ENCODE measurements around the gene ZNF662.

Gene ZNF662

GRCh38 chr3:42891042-42891441 lies 14.9 kb upstream of the ZNF662 start:
- DNase-seq: no peak

GRCh38 chr3:42892169-42892568 lies 13.8 kb upstream of the ZNF662 start:
- DNase-seq: no peak

- DNase-seq: no peak
Measured at GRCh38 chr3:42892807-42893206, 13.1 kb upstream of the ZNF662 start.

- no peak for DNase-seq
Measured at GRCh38 chr3:42894698-42895579, 11.0 kb upstream of the ZNF662 start.

GRCh38 chr3:42895580-42895868 lies 10.4 kb upstream of the ZNF662 start:
- DNase-seq: no peak

GRCh38 chr3:42898896-42899675 lies 6.9 kb upstream of the ZNF662 start:
- DNase-seq: no peak

GRCh38 chr3:42900226-42901072 lies 5.5 kb upstream of the ZNF662 start:
- no peak for DNase-seq

GRCh38 chr3:42901073-42901415 lies 4.9 kb upstream of the ZNF662 start:
- DNase-seq: no peak

GRCh38 chr3:42902257-42902656 lies 3.7 kb upstream of the ZNF662 start:
- DNase-seq: no peak

GRCh38 chr3:42904076-42904475 lies 1.9 kb upstream of the ZNF662 start:
- DNase-seq: no peak

- DNase-seq: no peak
Measured at GRCh38 chr3:42905740-42906069, 237 bp upstream of the ZNF662 start.

GRCh38 chr3:42906848-42907183 lies 874 bp downstream of the ZNF662 start:
- no peak for DNase-seq

- no peak for DNase-seq
Measured at GRCh38 chr3:42908675-42909074, 2.7 kb downstream of the ZNF662 start.

GRCh38 chr3:42911551-42911950 lies 5.6 kb downstream of the ZNF662 start:
- no peak for DNase-seq

GRCh38 chr3:42914771-42915515 lies 9.0 kb downstream of the ZNF662 start:
- no peak for DNase-seq

- DNase-seq: no peak
Measured at GRCh38 chr3:42923606-42924005, 17.7 kb downstream of the ZNF662 start.

- no peak for DNase-seq
Measured at GRCh38 chr3:42926310-42926709, 20.4 kb downstream of the ZNF662 start.

- DNase-seq: no peak
Measured at GRCh38 chr3:42934111-42934510, 28.2 kb downstream of the ZNF662 start.

GRCh38 chr3:42934910-42935309 lies 29.0 kb downstream of the ZNF662 start:
- DNase-seq: no peak

- DNase-seq: no peak
Measured at GRCh38 chr3:42935472-42935871, 29.5 kb downstream of the ZNF662 start.

- no peak for DNase-seq
Measured at GRCh38 chr3:42936157-42936981, 30.4 kb downstream of the ZNF662 start.

- DNase-seq: no peak
Measured at GRCh38 chr3:42937334-42937733, 31.4 kb downstream of the ZNF662 start.
